Stimulated activated CD4-positive, alpha-beta T cell treated with anti-CD3 and anti-CD28 coated beads, Interleukin-1b, Interleukin-23, amount 100 ng/mL, for 24 hours (primary cell): ENCODE results near the gene DDX59.
"Not testable (repeated sequence)": the region's sequence is repeated elsewhere in the genome, so short reads cannot be mapped to it uniquely, and the experiment has no call there.

ENCODE experiments used
- DNase-seq, 4 experiments: peaks; one replicate each; pipeline ENCODE4 v3.0.0-alpha.2; 2020; ENCODE audit warnings: low read depth in 4 of 4, low spot score in 1 of 4

The DDX59 gene

DNA sequence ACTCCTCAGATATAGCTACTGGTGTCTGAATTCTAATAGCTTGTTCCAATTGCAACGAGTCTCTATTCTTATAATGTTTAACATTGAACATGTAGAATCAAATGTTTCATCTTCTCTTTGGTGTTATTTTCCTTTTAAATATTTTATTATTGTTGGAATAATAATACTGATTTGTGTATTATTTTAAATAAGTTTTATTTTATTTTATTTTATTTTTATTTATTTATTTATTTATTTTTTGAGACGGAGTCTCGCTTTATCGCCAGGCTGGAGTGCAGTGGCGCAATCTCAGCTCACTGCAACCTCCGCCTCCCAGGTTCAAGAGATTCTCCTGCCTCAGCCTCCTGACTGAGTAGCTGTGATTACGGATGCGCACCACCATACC is 39.2 kb downstream of the DDX59 start:
- DNase-seq, result not testable (repeated sequence)

DNA sequence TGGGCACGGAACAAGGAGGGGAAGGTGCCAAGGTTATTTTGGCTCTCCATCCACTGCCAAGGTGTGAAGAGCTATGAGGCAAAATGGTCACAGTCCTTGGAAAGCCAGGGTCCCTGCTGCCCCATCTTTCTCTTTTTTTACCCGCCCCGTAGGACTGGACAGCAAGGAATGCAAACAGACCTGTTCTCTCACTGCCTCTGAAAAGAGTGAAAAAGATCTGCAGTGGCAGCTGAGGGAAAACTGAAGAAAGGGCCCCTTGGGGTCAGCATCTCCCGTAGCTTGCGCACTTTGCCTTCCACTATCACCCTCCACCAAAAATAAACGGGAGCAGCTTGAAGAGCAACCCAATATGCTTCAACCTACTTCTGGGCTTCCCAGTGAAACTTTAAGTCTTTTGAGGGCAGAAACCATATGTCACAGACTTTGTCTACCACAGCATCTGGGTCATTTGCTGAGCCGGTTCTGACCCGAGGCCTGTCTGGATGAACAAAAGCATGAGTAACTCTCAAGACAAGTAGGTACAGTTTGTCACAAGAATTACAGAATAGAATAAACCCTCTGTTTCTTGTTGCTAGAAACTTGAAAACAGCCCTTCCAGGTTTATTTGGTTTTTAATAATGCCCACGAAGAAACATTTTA is 39.7 kb downstream of the DDX59 start:
- no peak for DNase-seq

GRCh38 chr1:200628223-200628881 is 41.4 kb downstream of the DDX59 start:
- peak in 2 of 4 experiments; percentile 16 to 39 for DNase-seq

DNA sequence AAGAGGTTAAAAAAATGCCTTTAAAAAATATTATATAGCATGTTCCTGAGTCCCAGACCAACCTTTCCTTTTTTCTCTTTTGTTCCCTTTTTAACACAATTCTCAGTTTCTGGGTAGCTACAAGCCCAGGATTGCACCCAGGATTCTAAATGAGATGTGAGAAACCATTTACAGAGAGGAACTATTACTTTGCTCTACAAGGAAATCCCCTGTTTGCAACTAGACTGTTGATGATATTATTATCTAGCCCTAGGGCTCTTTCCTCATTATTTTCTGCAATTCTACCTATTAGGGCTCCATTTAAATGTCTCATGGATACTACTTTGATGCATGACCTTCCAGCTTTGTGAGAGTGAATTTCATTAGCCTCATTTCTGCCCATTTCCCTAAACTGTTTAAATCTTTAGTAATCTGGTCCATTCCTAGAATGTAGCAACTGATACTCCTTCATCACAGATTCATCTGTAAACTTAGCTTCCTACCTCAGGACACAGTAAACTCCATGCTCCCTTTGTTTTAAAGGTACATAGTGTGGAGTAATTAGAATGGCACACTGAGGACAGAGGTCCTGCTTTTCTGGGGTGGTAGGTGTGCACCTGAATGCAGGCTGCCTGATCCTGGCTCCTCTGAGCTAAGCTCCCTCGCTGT is 42.0 kb downstream of the DDX59 start:
- no peak for DNase-seq

- no peak for DNase-seq
Observed at GRCh38 chr1:200626853-200627534, 42.7 kb downstream of the DDX59 start.

- DNase-seq, result no peak
Observed at GRCh38 chr1:200625381-200625824, 44.3 kb downstream of the DDX59 start.

DNA sequence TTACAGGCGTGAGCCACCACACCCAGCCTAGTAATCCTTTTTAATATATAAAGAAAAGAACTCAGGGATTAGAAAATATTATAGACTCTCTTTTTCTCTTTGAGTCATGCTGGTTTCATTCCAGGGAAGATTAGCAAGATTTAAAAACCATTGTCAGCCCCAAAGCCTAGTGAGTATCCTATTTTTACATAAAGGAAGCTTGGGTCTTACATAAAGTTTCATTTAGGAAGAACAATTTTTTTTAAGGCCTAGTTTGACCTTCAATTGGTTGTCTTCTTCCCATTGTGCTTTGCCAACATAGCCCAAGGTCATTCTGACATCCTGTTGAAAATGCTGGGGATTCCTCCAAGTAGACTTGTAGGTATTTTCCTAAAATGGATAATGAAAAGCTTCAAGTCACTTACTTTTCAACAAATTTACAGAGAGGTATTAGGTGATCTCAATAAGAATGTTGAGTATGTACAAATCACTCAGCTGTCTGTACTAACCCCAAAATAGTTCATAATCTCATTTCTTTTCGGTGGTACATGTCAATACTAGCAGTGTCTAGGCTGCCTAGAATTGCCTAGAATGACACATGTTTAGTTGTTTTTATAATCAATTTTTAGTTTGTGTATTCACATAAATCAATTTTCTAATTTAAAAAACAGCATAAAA is 44.9 kb downstream of the DDX59 start:
- DNase-seq, result no peak

DNA sequence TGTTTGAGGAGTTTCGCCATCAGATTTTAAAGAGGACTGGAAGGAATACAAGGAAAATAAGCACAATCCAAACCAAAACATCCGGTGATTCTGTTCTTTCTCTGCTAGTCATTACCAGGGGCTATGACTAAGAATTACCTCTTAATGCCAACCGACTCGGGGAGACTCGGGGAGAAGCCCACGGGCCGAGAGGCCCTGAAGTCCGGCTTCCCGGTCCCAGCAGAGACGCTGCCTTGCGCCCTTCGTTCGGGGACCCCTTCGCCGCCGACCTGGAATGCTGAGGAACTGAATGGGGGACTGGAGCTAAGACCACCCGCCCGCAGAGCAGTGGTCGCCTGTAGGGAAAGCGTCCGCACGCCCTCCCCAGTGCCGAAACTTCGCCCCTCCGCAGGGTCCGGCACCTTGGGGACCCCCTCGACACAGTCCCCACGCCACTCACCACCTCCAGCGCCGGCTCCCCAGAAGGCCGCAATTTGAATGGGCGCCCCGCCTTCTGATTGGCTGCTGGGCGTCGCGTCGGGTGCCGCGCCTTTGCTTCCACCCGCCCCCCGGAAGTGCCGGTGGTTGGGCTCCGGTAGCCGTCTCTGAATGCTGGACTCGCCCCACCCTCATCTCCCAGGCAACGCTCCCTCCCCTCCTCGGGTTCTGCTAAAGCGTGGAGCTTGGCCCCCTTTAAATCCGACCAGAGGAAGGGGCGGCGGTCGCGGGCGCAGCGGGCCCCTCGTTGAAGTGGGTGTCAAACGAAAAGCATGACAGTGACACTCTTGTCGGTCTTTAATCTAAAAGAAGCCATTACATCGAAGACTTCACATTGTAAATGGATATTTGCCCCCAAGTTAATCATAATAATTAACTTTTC is 49.2 kb downstream of the DDX59 start, which contains the start of gene KIF14:
TSS of gene KIF14 (minus strand) at position 479 of the 859 bp plus-strand sequence. CDS start 2,028 bp downstream, outside the sequence.
- peak; percentile 76 to 90 (median 81) for DNase-seq

DNA sequence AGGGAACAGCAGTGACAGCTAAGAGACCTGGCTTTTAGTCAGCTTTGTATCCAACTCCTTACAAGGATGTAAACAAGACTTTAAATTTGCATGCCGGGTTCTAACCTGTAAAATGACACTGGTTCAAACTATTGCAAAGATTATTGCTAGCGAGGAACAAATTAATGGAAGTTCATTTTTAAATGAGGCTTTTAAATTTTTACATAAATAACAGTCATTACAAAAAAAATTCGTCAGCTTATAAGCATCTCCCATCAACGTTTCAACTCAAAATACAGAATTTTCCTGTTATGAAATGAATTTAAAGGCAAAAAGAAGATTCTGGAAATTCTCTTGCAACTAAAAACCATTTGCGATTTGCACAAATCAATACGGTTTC is 49.8 kb downstream of the DDX59 start:
- DNase-seq, result no peak

- no peak for DNase-seq
Observed at GRCh38 chr1:200610846-200611245, 58.9 kb downstream of the DDX59 start.

DNA sequence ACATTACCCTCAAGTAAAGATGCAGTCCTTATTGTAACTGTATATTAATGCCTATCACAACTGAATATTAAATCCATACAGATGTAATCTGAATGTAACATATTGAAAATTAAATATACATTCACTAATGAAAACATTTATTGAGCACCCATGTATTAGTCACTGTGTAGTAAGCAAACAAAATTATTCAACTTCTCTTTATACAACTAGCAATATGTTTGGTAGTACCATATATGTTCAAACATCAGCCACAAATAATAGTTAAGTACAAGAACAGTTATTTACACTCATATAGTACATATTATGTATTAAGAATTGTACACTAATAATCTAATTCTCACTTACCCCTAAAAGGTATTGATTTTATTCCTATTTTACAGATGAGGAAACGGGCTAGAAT is 67.1 kb downstream of the DDX59 start:
- no peak for DNase-seq
